Pancreas (tissue), 10 donors: ENCODE results near the gene SPATA2. TPM values are rescaled to one million over a fixed set of nuclear protein-coding genes. Genes with fewer than 3 reads are reported as not detected.

ENCODE experiments used
- ATAC-seq, 4 donors: fragments of 200-7000 bp; cut with Tn5 transposase; one replicate each; pipeline versions ENCODE4 v1.8.0 to v1.9.1; 2020; ENCODE audit warnings: mild to moderate bottlenecking in 4 of 4, moderate library complexity in 4 of 4
- DNase-seq, 6 donors: peaks; one replicate each; pipeline ENCODE4 v3.0.0-alpha.2; 2020
- FAIRE-seq: peaks from 2 replicates; lab custom pipeline; 2012; peaks lifted over from hg19 to GRCh38; lab: Jason Lieb, UNC
- H3K27ac ChIP-seq, 4 donors: fragments of 200-600 bp; sonication (generic); 1 replicate in 3 of 4; 2 replicates in 1 of 4; pipeline versions ENCODE4 v1.5.0 to v1.8.0; 2020
- H3K27me3 ChIP-seq, 4 donors: fragments of 200-600 bp; one replicate each; pipeline ENCODE4 v1.8.0; 2021
- H3K36me3 ChIP-seq, 3 donors: fragments of 200-600 bp; sonication (generic) in 1 of 3; one replicate each; pipeline versions ENCODE4 v1.5.0 to v1.8.0; 2020 to 2021
- H3K4me1 ChIP-seq, 3 donors: fragments of 200-600 bp; one replicate each; pipeline ENCODE4 v1.8.0; 2021
- H3K4me3 ChIP-seq, 4 donors: fragments of 200-600 bp; sonication (generic) in 2 of 4; one replicate each; pipeline versions ENCODE4 v1.5.0 to v1.8.0; 2020 to 2021
- H3K9me3 ChIP-seq, 4 donors: fragments of 200-600 bp; one replicate each; pipeline ENCODE4 v1.8.0; 2021
- CTCF ChIP-seq, 4 donors: fragments of 200-600 bp; sonication (generic) in 3 of 4; IDR thresholded peaks; one replicate each; pipeline versions ENCODE4 v1.5.0 to v1.8.0; 2021; ENCODE audit warnings: antibody characterized with exemption in 4 of 4
- WGBS, 2 donors: extraction: QIAGEN DNeasy Blood & Tissue Kit; methylation state at CpG; one replicate each; pipeline ENCODE4 v1.1.7; 2013; 5-methylcytosine and 5-hydroxymethylcytosine counted together
- intact Hi-C, 3 donors: fragments of 100-400 bp; cut with DNase I; formaldehyde crosslinking; loops; one replicate each; pipeline versions ENCODE4 v1.11.1 to v1.14.2; 2022
- polyA plus RNA-seq, 2 donors: library from polyadenylated mRNA; stranded (reverse); fragments of 200-250 nt; gene quantifications; one replicate each; pipeline ENCODE4 v1.2.3, GENCODE V29; 2013
- total RNA-seq, 6 donors: library from RNA; stranded (reverse); fragmentation: NEBNext Ultra II Directional in 4 of 6; extraction: Animal tissue kit (Norgen Biotek cat#: 25700) in 4 of 6; gene quantifications; one replicate each; pipeline versions ENCODE4 v1.2.1 to v1.2.4, GENCODE V29; 2021 to 2023
- donor health status: healthy with polysubstance abuse.
- donor health status: DM: no; HTN: no; CAD: no; lungs with moderate emphysema.
- donor health status: DM: no; HTN: no; CAD: no.
- donor health status: control.
- donor health status: control.
- donor health status: Bipolar disorder and iron deficiency.
- donor health status: DM: yes; HTN: yes; CAD: no.
- donor health status: DM: no; HTN: no; CAD: no.
- donor health status: DM: no; HTN: no; CAD: no.
- donor health status: DM: yes; HTN: yes; CAD: no.

SPATA2 gene
- total and polyA plus RNA-seq, 8 donors, result 3.9 to 7.0 (median 4.6) TPM

DNA sequence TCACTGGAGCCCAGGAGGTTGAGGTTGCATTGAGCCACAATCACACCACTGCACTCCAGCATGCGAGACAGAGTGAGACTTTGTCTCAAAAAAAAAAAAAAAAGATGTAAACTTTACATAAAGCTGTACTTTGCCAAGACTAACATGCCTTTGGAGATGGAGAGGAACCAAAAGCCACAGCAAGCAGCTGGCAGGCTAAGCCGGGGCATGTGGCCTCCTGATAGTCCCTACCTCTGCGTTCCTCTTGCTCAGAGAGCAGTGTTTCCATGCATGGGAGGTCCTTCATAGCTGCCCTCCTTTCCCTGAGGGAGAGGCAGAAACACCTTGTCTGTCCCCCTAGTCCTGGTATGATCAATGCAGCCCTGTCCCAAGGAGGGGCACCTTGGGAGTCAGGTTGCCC is 35.2 kb downstream of the SPATA2 start:
- intact Hi-C loops, result no loop called here
- Histone ChIP-seq H3K36me3 (peaks cover 0 to 26% (median 0%) of the 10 kb centered on the region in 3 donors), H3K27ac (no peak overlapping the region), H3K4me3 (no peak overlapping the region), H3K9me3 (no peaks in the 10 kb centered on the region), H3K4me1 (peaks cover 10 to 15% (median 11%) of the 10 kb centered on the region in 3 donors), H3K27me3 (no peaks in the 10 kb centered on the region)
- peak; percentile 44 to 66 (median 55) for ATAC-seq
- WGBS, 2 donors, result 33 to 52% methylated on average over 3 of the region's 3 CpGs
- peak in 1 of 6 donors; percentile 39 for DNase-seq
- no peak for TF ChIP-seq CTCF (IDR thresholded peaks at IDR 0.05)
- FAIRE-seq, result no peak

- FAIRE-seq (no peak), ATAC-seq (no peak), DNase-seq (no peak)
- H3K4me1 ChIP-seq, result peaks cover 13 to 18% (median 14%) of the 10 kb centered on the region in 3 donors
- no peak overlapping the region for H3K4me3 ChIP-seq
- H3K36me3 ChIP-seq, result peaks cover 0 to 16% (median 0%) of the 10 kb centered on the region in 3 donors
- WGBS, 2 donors, result 90 to 98% methylated on average over 1 of the region's 1 CpG
- H3K27me3 ChIP-seq, result no peaks in the 10 kb centered on the region
- no peaks in the 10 kb centered on the region for H3K9me3 ChIP-seq
- intact Hi-C loops, result no loop called here
- TF ChIP-seq CTCF (IDR thresholded peaks at IDR 0.05), result no peak
- no peak overlapping the region for H3K27ac ChIP-seq
Measured at GRCh38 chr20:49878977-49879376, 36.4 kb downstream of the SPATA2 start.

- H3K36me3 ChIP-seq, result peaks cover 0 to 8% (median 0%) of the 10 kb centered on the region in 3 donors
- no peaks in the 10 kb centered on the region for H3K9me3 ChIP-seq
- H3K27me3 ChIP-seq, result no peaks in the 10 kb centered on the region
- TF ChIP-seq CTCF (IDR thresholded peaks at IDR 0.05), result no peak
- ATAC-seq (no peak), DNase-seq (no peak), FAIRE-seq (no peak)
- WGBS, 2 donors, result 61 to 64% methylated on average over 4 of the region's 4 CpGs
- no peak overlapping the region for H3K4me3 ChIP-seq
- no peak overlapping the region for H3K27ac ChIP-seq
- intact Hi-C loops, result no loop called here
- peaks cover 13 to 18% (median 14%) of the 10 kb centered on the region in 3 donors for H3K4me1 ChIP-seq
Measured at GRCh38 chr20:49877386-49877921, 37.9 kb downstream of the SPATA2 start.

GRCh38 chr20:49874696-49875095 is 40.6 kb downstream of the SPATA2 start:
- ATAC-seq (peak; percentile 50 to 75 (median 65)), FAIRE-seq (no peak), DNase-seq (no peak)
- WGBS, 2 donors, result 44 to 46% methylated on average over 6 of the region's 6 CpGs
- no peaks in the 10 kb centered on the region for H3K9me3 ChIP-seq
- H3K4me1 ChIP-seq, result peaks cover 13 to 18% (median 14%) of the 10 kb centered on the region in 3 donors
- no peak for TF ChIP-seq CTCF (IDR thresholded peaks at IDR 0.05)
- intact Hi-C loops, result no loop called here
- no peaks in the 10 kb centered on the region for H3K36me3 ChIP-seq
- H3K27ac ChIP-seq, result no peak overlapping the region
- H3K4me3 ChIP-seq, result no peak overlapping the region
- no peaks in the 10 kb centered on the region for H3K27me3 ChIP-seq

GRCh38 chr20:49872056-49872455 is 43.3 kb downstream of the SPATA2 start:
- Histone ChIP-seq H3K4me3 (no peak overlapping the region), H3K27me3 (no peaks in the 10 kb centered on the region), H3K27ac (no peak overlapping the region), H3K4me1 (peaks cover 13 to 18% (median 14%) of the 10 kb centered on the region in 3 donors), H3K36me3 (no peaks in the 10 kb centered on the region), H3K9me3 (no peaks in the 10 kb centered on the region)
- FAIRE-seq (no peak), DNase-seq (no peak), ATAC-seq (no peak)
- intact Hi-C loops, result no loop called here
- 93 to 100% methylated on average over 1 of the region's 1 CpG for WGBS, 2 donors
- TF ChIP-seq CTCF (IDR thresholded peaks at IDR 0.05), result no peak
